Natural killer cell (primary cell): ENCODE results near the gene DOCK6. TPM values are rescaled to one million over a fixed set of nuclear protein-coding genes. Genes with fewer than 3 reads are reported as not detected.

Experiments used
- ATAC-seq, 3 donors: fragments of 150-1000 bp in 2 of 3; fragments of 200-7000 bp in 1 of 3; cut with Tn5 transposase; 1 replicate in 1 of 3; 2 replicates in 2 of 3; pipeline ENCODE4 v1.10.0; 2021; ENCODE audit warnings: mild to moderate bottlenecking in 2 of 3, moderate library complexity in 2 of 3
- DNase-seq, 2 donors: peaks; one replicate each; pipeline versions ENCODE4 v3.0.0 to v3.0.0-alpha.2; 2013 to 2021; ENCODE audit warnings: mixed read lengths in 1 of 2
- H3K27ac ChIP-seq: one replicate; pipeline ENCODE4 v1.5.1; 2013; ENCODE audit warnings: mild to moderate bottlenecking, low read length
- H3K27me3 ChIP-seq: one replicate; pipeline ENCODE4 v1.6.1; 2013; ENCODE audit warnings: low read length; ENCODE audit not compliant: control insufficient read depth, insufficient read depth
- H3K36me3 ChIP-seq: one replicate; pipeline ENCODE4 v1.6.1; 2013; ENCODE audit warnings: low read length; ENCODE audit not compliant: control insufficient read depth, insufficient read depth
- H3K4me1 ChIP-seq: one replicate; pipeline ENCODE4 v1.6.1; 2013; ENCODE audit warnings: low read length; ENCODE audit not compliant: control insufficient read depth, insufficient read depth
- H3K4me3 ChIP-seq: one replicate; pipeline ENCODE4 v1.5.1; 2013; ENCODE audit warnings: low read length
- H3K9me3 ChIP-seq: one replicate; pipeline ENCODE4 v1.6.1; 2013; ENCODE audit warnings: low read length; ENCODE audit not compliant: control insufficient read depth, insufficient read depth
- H3K27ac Mint-ChIP-seq, 2 donors: one replicate each; pipeline ENCODE4 v1.8.0; 2022; ENCODE audit warnings: mild to moderate bottlenecking in 2 of 2, mixed read lengths in 2 of 2, moderate library complexity in 1 of 2
- H3K27me3 Mint-ChIP-seq, 2 donors: one replicate each; pipeline ENCODE4 v1.8.0; 2022; ENCODE audit warnings: low read depth in 2 of 2, mixed read lengths in 2 of 2
- H3K36me3 Mint-ChIP-seq: one replicate; pipeline ENCODE4 v1.8.0; 2022; ENCODE audit warnings: mixed read lengths
- H3K4me1 Mint-ChIP-seq, 2 donors: one replicate each; pipeline ENCODE4 v1.8.0; 2022; ENCODE audit warnings: mixed read lengths in 2 of 2
- H3K4me3 Mint-ChIP-seq: one replicate; pipeline ENCODE4 v1.8.0; 2022; ENCODE audit warnings: mild to moderate bottlenecking, moderate library complexity, mixed read lengths
- H3K9me3 Mint-ChIP-seq, 2 donors: one replicate each; pipeline ENCODE4 v1.8.0; 2022; ENCODE audit warnings: mixed read lengths in 2 of 2
- WGBS: methylation state at CpG from one replicate; pipeline ENCODE4 v1.1.7; 2013; ENCODE audit warnings: missing lambda C conversion rate; ENCODE audit not compliant: insufficient coverage; 5-methylcytosine and 5-hydroxymethylcytosine counted together
- intact Hi-C: fragments of 100-400 bp; cut with micrococcal nuclease; formaldehyde crosslinking; loops from one replicate; pipeline ENCODE4 v1.14.2; 2022
- total RNA-seq, 4 donors: library from RNA; stranded (reverse); fragments of 120-200 nt in 1 of 4; gene quantifications; one replicate each; pipeline versions ENCODE4 v1.2.3 to v1.2.4, GENCODE V29; 2013 to 2022
- TF ChIP-seq, protein P1 (sequence below): fragments of 200-600 bp; IDR thresholded peaks from one replicate; pipeline ENCODE4 v1.8.0; 2022; ENCODE audit warnings: antibody characterized with exemption

Gene DOCK6
- total RNA-seq, 3 donors from 2014 or later (not counting 1 experiment from before 2014, with no cell fraction given), result 0.82 to 2.3 (median 0.86) TPM

DNA sequence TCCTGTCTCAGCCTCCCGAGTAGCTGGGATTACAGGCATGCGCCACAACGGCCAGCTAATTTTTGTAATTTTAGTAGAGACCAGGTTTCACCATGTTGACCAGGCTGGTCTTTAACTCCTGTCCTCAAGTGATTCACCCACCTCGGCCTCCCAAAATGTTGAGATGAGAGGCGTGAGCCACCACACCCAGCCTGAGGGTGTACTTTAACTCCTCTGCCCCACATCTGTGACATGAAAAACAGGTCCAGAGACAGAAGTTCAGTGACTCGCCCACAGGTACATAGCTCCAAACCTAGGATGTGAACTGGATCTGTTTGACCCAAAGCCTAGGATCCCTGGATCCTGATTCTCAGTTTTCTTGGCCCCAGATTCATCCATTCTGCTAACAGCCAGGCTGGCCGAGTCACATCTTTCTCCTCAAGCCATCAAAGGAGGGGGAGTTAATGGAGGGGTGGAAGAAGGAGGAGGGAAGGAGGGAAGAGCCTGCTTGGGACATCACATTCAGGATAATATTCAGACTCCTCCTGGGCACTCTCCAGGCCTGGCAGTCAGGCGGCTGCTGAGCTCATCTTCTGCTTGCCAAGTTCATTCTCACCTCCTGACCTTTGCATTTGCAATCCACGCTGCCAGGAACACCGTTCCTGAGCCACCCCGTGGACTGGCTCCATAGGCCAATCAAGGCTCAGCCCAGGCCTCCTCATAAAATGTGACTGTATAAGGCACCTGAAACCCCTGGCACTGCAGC, 109.8 kb downstream of the DOCK6 start:
- H3K9me3 ChIP-seq, result no peaks in the 10 kb centered on the region
- TF ChIP-seq, protein P1, sequence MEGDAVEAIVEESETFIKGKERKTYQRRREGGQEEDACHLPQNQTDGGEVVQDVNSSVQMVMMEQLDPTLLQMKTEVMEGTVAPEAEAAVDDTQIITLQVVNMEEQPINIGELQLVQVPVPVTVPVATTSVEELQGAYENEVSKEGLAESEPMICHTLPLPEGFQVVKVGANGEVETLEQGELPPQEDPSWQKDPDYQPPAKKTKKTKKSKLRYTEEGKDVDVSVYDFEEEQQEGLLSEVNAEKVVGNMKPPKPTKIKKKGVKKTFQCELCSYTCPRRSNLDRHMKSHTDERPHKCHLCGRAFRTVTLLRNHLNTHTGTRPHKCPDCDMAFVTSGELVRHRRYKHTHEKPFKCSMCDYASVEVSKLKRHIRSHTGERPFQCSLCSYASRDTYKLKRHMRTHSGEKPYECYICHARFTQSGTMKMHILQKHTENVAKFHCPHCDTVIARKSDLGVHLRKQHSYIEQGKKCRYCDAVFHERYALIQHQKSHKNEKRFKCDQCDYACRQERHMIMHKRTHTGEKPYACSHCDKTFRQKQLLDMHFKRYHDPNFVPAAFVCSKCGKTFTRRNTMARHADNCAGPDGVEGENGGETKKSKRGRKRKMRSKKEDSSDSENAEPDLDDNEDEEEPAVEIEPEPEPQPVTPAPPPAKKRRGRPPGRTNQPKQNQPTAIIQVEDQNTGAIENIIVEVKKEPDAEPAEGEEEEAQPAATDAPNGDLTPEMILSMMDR, result no peak

GRCh38 chr19:11151181-11151580, 111.1 kb downstream of the DOCK6 start:
- no peak overlapping the region for H3K4me3 ChIP-seq
- Mint-ChIP-seq H3K4me3 (no peak overlapping the region), H3K27ac (no peak overlapping the region), H3K36me3 (no peaks in the 10 kb centered on the region), H3K4me1 (peaks cover 8 to 17% of the 10 kb centered on the region in 2 donors), H3K9me3 (no peaks in the 10 kb centered on the region), H3K27me3 (no peaks in the 10 kb centered on the region)
- H3K9me3 ChIP-seq, result no peaks in the 10 kb centered on the region
- peaks cover 12% of the 10 kb centered on the region for H3K4me1 ChIP-seq
- H3K27me3 ChIP-seq, result no peaks in the 10 kb centered on the region
- no peak overlapping the region for H3K27ac ChIP-seq
- whole genome bisulfite sequencing, result 96% methylated on average over 7 of the region's 7 CpGs
- no peak for ATAC-seq
- intact Hi-C loops, result no loop called here
- no peaks in the 10 kb centered on the region for H3K36me3 ChIP-seq
- DNase-seq, result no peak
- TF ChIP-seq, protein P1, result no peak

More for the DNA sequence above, 109.8 kb downstream of the DOCK6 start:
- no peak for DNase-seq
- Mint-ChIP-seq H3K27me3 (no peaks in the 10 kb centered on the region), H3K27ac (no peak overlapping the region), H3K4me3 (no peak overlapping the region), H3K9me3 (no peaks in the 10 kb centered on the region), H3K36me3 (no peaks in the 10 kb centered on the region), H3K4me1 (peaks cover 8 to 17% of the 10 kb centered on the region in 2 donors)
- H3K27ac ChIP-seq, result no peak overlapping the region
- no peaks in the 10 kb centered on the region for H3K36me3 ChIP-seq
- 98% methylated on average over 10 of the region's 11 CpGs for WGBS
- no peaks in the 10 kb centered on the region for H3K27me3 ChIP-seq
- peaks cover 15% of the 10 kb centered on the region for H3K4me1 ChIP-seq
- H3K4me3 ChIP-seq, result no peak overlapping the region
- ATAC-seq, result no peak
- intact Hi-C loops, result no loop called here

Other genes starting within 250 kb of the DOCK6 start
- 100 to 1,000 TPM in 2 of 3 donors, 10 to 100 TPM in 1; 84.7 to 172 (median 112) TPM for gene LDLR, start 173.1 kb downstream of the DOCK6 start, total RNA-seq
- gene SPC24, start 106.7 kb downstream of the DOCK6 start, total RNA-seq, result 1 to 10 TPM; 1.7 to 6.1 (median 4.1) TPM
- gene KANK2, start 65.0 kb downstream of the DOCK6 start, total RNA-seq, result 1 to 10 TPM in 1 of 3 donors, under 1 TPM in 2; 0.82 to 1.3 (median 0.85) TPM
- not detected for gene ANGPTL8, start 22.9 kb downstream of the DOCK6 start, total RNA-seq
- gene TSPAN16, start 33.6 kb upstream of the DOCK6 start, total RNA-seq, result not detected
- 10 to 100 TPM; 14.3 to 20.0 (median 15.7) TPM for gene RAB3D, start 77.1 kb upstream of the DOCK6 start, total RNA-seq
- 10 to 100 TPM; 25.0 to 29.9 (median 29.5) TPM for gene TMEM205, start 83.7 kb upstream of the DOCK6 start, total RNA-seq
- 10 to 100 TPM; 86.9 to 94.9 (median 91.8) TPM for gene CCDC159, start 84.0 kb upstream of the DOCK6 start, total RNA-seq
- 10 to 100 TPM; 13.3 to 21.1 (median 16.1) TPM for gene PLPPR2, start 92.9 kb upstream of the DOCK6 start, total RNA-seq
- gene SWSAP1, start 112.1 kb upstream of the DOCK6 start, total RNA-seq, result 1 to 10 TPM; 2.1 to 2.9 (median 2.8) TPM
- gene EPOR, start 121.8 kb upstream of the DOCK6 start, total RNA-seq, result 10 to 100 TPM in 2 of 3 donors, 1 to 10 TPM in 1; 7.6 to 10.7 (median 10.3) TPM
- under 1 TPM in 1 of 3 donors, not detected in 2; 0.48 TPM for gene RGL3, start 156.8 kb upstream of the DOCK6 start, total RNA-seq
- gene ODAD3, start 172.6 kb upstream of the DOCK6 start, total RNA-seq, result not detected
- 100 to 1,000 TPM; 320 to 367 (median 327) TPM for gene PRKCSH, start 173.1 kb upstream of the DOCK6 start, total RNA-seq
- not detected for gene ELAVL3, start 218.5 kb upstream of the DOCK6 start, total RNA-seq
- gene ZNF653, start 243.3 kb upstream of the DOCK6 start, total RNA-seq, result 10 to 100 TPM in 2 of 3 donors, 1 to 10 TPM in 1; 9.9 to 15.4 (median 10.8) TPM